ENCODE results near the gene MERTK.
"Not testable (repeated sequence)": the region's sequence is repeated elsewhere in the genome, so short reads cannot be mapped to it uniquely, and the experiment has no call there.

DNA sequence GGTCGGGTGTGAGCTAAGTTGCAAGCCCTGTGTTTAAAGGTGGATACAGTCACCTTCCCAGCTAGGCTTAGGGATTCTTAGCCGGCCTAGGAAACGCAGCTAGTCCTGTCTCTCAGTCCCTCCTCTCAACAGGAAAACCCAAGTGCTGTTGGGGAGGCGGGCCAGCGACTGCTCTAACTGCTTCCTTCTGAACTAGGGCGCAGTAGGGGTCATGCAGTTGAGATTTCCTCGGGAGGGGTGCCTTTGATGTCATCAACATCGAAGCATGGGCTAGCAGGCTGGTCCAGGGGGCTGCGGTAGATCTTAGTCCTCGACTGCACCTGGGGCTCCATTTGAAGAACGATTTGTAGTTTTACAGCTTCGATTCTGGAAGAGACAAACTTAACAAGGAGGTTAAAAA is 141.1 kb downstream of the MERTK start:
- TF ChIP-seq, protein P1, sequence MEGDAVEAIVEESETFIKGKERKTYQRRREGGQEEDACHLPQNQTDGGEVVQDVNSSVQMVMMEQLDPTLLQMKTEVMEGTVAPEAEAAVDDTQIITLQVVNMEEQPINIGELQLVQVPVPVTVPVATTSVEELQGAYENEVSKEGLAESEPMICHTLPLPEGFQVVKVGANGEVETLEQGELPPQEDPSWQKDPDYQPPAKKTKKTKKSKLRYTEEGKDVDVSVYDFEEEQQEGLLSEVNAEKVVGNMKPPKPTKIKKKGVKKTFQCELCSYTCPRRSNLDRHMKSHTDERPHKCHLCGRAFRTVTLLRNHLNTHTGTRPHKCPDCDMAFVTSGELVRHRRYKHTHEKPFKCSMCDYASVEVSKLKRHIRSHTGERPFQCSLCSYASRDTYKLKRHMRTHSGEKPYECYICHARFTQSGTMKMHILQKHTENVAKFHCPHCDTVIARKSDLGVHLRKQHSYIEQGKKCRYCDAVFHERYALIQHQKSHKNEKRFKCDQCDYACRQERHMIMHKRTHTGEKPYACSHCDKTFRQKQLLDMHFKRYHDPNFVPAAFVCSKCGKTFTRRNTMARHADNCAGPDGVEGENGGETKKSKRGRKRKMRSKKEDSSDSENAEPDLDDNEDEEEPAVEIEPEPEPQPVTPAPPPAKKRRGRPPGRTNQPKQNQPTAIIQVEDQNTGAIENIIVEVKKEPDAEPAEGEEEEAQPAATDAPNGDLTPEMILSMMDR (IDR thresholded peaks at IDR 0.05) = not testable (repeated sequence)
- TF ChIP-seq EZH2 (IDR thresholded peaks at IDR 0.05; ENCODE audit: borderline replicate concordance, insufficient read depth, low read depth, low read length, poor library complexity, severe bottlenecking) = not testable (repeated sequence)
